ENCODE measurements around the gene DPH1.

DPH1 gene

GRCh38 chr17:2027528-2028233 is 2.3 kb upstream of the DPH1 start:
- DNase-seq = peak; percentile 46

GRCh38 chr17:2028234-2028614 is 1.7 kb upstream of the DPH1 start:
- no peak for DNase-seq

- peak; percentile 67 for DNase-seq
Observed at GRCh38 chr17:2028737-2029136, 1.2 kb upstream of the DPH1 start.

- peak; percentile 95 for DNase-seq
Observed at GRCh38 chr17:2030779-2031163, 818 bp downstream of the DPH1 start.

GRCh38 chr17:2033153-2033552 is 3.2 kb downstream of the DPH1 start:
- no peak for DNase-seq

- no peak for DNase-seq
Observed at GRCh38 chr17:2034157-2034556, 4.2 kb downstream of the DPH1 start.

- no peak for DNase-seq
Observed at GRCh38 chr17:2034806-2035540, 5.0 kb downstream of the DPH1 start.

GRCh38 chr17:2035541-2036488 is 5.9 kb downstream of the DPH1 start:
- no peak for DNase-seq

GRCh38 chr17:2037155-2037554 is 7.2 kb downstream of the DPH1 start:
- DNase-seq = no peak

GRCh38 chr17:2040219-2040827 is 10.4 kb downstream of the DPH1 start:
- no peak for DNase-seq

GRCh38 chr17:2040942-2041560 is 11.1 kb downstream of the DPH1 start:
- DNase-seq = no peak

- DNase-seq = peak; percentile 99
Observed at GRCh38 chr17:2041561-2042389, 11.8 kb downstream of the DPH1 start, which contains the start of gene OVCA2. OVCA2 (plus strand) TSS chr17:2042022; CDS start chr17:2042048, 26 bp downstream.

- peak; percentile 77 for DNase-seq
Observed at GRCh38 chr17:2042390-2042847, 12.5 kb downstream of the DPH1 start.

GRCh38 chr17:2042933-2043332 is 13.0 kb downstream of the DPH1 start:
- no peak for DNase-seq

GRCh38 chr17:2043785-2044184 is 13.8 kb downstream of the DPH1 start:
- peak; percentile 86 for DNase-seq

- DNase-seq = no peak
Observed at GRCh38 chr17:2044263-2044894, 14.4 kb downstream of the DPH1 start.

GRCh38 chr17:2047590-2047989 is 17.6 kb downstream of the DPH1 start:
- no peak for DNase-seq

- no peak for DNase-seq
Observed at GRCh38 chr17:2048805-2049204, 18.9 kb downstream of the DPH1 start.

GRCh38 chr17:2049333-2050299 is 19.7 kb downstream of the DPH1 start:
- DNase-seq = peak; percentile 93
